22Rv1 (cell line): ENCODE measurements around the gene GPRASP3.
"Not testable (repeated sequence)": the region's sequence is repeated elsewhere in the genome, so short reads cannot be mapped to it uniquely, and the experiment has no call there.

Experiments
- CTCF ChIP-seq: fragments of 450-650 bp; IDR thresholded peaks from 2 replicates; pipeline ENCODE4 v1.5.1; 2017; ENCODE audit warnings: mild to moderate bottlenecking
- ZFX ChIP-seq: fragments of 450-650 bp; IDR thresholded peaks from 2 replicates; pipeline ENCODE4 v1.6.1; 2017; ENCODE audit warnings: antibody characterized with exemption, borderline replicate concordance

- not testable (repeated sequence) for TF ChIP-seq CTCF, ZFX
Observed at GRCh38 chrX:102721169-102721506, 595 bp downstream of the GPRASP3 start.
